ENCODE results near the gene IQCF6. TPM values are rescaled to one million over a fixed set of nuclear protein-coding genes. Genes with fewer than 3 reads are reported as not detected.

The IQCF6 gene
- not detected in 2 replicates for total RNA-seq

DNA sequence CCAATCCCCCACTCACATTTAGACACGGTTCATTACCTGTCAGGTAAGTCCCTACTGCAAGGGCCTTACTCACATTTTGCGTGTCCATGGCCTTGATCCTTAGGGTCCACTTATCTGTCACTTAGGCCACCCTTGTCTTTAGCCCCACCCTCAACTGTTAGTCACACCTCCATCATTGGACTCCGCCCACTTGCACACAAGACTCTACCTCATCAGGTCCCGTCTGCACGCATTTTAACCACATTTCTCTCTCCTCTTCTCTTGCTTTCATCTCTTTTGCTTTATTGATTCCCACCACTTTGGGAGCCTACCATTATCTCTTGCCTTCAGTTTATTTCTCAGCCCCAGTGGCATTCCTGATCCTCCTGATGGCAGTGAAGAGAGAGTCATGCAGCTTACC is at the start of gene IQCF6:
Gene IQCF6, minus strand, starts transcription at position 101 of the 400 bp plus-strand sequence. Its CDS starts 13 bp downstream, at position 88.

Other genes starting within 250 kb of the IQCF6 start
- gene RAD54L2, start 240.5 kb downstream of the IQCF6 start, total RNA-seq: 15.4 and 15.9 TPM in 2 replicates
- gene TEX264, start 108.0 kb downstream of the IQCF6 start, total RNA-seq: 42.8 and 44.8 TPM in 2 replicates
- gene GRM2, start 72.2 kb downstream of the IQCF6 start, total RNA-seq: 0.07 and 0.20 TPM in 2 replicates
- gene IQCF2, start 82.4 kb upstream of the IQCF6 start, total RNA-seq: not detected in 2 replicates
- not detected in 2 replicates for gene IQCF5, start 96.4 kb upstream of the IQCF6 start, total RNA-seq
- not detected in 2 replicates for gene IQCF1, start 124.1 kb upstream of the IQCF6 start, total RNA-seq
- 16.6 and 27.6 TPM in 2 replicates for gene RRP9, start 162.7 kb upstream of the IQCF6 start, total RNA-seq
- 23.8 and 38.6 TPM in 2 replicates for gene PARP3, start 163.1 kb upstream of the IQCF6 start, total RNA-seq
- gene GPR62, start 176.1 kb upstream of the IQCF6 start, total RNA-seq: 0.07 TPM in 1 of 2 replicates, not detected in the other
- 35.6 and 62.8 TPM in 2 replicates for gene PCBP4, start 188.2 kb upstream of the IQCF6 start, total RNA-seq
- 29.6 and 35.1 TPM in 2 replicates for gene ABHD14B, start 194.8 kb upstream of the IQCF6 start, total RNA-seq
- 14.7 and 18.2 TPM in 2 replicates for gene ABHD14A, start 195.8 kb upstream of the IQCF6 start, total RNA-seq
- 33.5 and 39.6 TPM in 2 replicates for gene ACY1, start 204.3 kb upstream of the IQCF6 start, total RNA-seq
- 590 and 640 TPM in 2 replicates for gene RPL29, start 216.7 kb upstream of the IQCF6 start, total RNA-seq

Measured in smooth muscle cell of the pulmonary artery (primary cell).